ENCODE measurements around the gene PRSS21.

Gene PRSS21

DNA sequence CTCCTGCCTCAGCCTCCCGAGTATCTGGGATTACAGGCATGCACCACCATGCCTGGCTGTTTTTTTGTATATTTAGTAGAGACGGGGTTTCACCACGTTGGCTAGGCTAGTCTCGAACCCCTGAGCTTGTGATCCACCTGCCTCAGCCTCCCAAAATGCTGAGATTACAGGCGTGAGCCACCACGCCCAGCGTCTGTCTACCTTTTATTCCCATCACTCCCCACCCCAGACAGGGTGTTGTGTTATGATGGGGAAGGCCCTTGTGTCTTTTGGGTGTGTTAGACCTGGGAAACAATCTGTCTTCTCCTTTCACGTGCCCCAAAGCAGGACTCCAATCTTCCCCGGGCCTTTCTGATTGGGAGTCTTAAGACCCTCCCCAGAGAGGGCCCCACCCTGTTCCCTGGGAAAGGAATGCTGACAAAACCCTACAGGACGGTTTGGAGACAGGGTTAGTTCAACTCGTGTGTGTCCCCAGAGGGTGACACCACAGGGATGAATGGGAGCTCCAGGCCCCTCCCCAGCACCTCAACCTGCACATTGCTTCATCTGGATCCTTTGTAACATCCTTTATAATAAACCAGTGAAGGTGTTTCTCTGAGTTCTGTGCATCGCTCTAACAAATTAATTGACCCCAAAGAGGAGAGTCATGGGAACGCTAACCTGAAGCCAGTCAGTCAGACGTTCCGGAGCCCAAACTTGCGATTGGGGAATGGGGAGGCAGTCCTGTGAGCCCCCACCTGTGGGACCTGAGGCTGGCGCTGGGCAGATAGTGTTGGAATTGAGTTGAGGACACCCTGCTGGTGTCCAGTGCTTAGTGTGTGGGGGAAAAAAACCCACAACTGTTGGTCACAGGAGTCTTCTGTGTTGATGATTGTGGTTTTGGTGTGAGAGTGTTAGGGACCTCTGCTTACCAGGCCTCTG is 36.8 kb upstream of the PRSS21 start:
- no peak for DNase-seq

DNA sequence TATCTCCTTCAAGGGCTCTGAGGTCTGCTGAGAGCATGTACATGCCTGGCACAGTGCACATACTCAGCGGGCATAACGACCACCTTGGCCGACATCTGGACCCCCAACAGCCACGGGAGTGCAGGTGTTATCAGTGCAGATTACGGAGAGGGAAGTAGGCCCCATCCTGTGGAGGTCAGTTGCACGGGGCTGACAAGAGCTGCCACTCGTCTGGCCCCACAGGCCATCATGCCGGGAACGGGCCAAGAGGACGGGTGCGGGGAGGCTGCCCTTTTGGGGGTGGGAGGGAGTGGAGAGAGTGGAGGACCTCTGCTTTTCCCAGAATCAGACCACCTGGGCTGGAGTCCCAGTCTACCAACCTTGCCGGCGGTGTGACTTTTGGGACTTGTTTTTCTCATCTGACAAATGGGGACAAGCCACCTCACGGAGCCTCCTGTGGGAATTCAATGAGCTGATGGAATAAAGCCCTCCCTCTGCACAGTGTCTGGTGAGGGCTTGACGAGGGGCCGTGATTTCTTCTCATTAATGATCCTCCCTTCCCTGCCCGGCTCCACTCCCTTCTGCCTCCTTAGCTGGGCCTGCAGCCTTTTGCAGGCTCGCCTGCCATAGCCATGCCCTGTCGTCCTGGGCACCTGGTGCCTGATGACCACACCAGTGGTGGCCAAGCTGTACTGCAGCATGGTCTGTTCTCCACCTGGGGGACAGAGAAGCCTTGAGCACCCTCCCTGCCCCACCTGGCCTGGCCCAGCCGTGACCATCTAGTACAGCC is 34.3 kb upstream of the PRSS21 start:
- no peak for DNase-seq

DNA sequence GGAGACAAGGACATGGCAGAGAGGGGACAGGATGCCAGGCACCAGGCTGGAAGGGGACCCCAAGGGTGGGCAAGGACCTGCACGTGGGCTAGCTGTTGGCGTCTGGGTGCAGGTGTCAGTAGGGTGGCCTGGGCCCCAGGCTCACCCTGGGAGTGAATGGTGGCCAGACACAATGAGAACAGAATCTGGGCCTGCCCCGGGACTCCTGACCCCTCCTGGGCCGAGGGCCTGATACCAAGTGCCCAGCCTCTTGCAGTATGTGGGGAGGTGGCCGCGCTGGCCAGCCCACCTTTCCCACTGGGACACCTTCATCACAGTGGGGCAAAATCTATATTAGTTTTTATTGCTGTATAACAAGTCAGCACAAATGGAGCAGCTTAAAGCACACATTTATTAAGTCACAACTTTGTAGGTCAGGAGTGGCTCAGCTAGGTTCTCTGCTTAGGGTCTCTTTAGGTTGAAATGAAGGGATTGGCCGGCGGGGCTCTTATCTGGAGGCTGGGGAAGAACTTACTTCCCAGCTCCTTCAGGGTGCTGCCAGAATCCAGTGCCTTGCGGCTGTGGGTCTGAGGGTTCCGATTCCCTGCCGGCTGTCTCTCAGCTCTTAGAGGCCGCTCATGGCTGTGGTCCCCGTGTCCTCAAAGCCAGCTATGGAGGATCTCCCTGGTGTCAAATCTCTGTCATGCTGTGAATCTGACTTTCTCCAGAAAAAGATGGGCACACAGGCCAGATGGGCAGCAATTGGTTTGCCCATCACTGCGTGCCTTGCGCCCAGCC is 33.3 kb upstream of the PRSS21 start:
- no peak for DNase-seq

- no peak for DNase-seq
Observed at GRCh38 chr16:2784358-2785100, 32.5 kb upstream of the PRSS21 start.

DNA sequence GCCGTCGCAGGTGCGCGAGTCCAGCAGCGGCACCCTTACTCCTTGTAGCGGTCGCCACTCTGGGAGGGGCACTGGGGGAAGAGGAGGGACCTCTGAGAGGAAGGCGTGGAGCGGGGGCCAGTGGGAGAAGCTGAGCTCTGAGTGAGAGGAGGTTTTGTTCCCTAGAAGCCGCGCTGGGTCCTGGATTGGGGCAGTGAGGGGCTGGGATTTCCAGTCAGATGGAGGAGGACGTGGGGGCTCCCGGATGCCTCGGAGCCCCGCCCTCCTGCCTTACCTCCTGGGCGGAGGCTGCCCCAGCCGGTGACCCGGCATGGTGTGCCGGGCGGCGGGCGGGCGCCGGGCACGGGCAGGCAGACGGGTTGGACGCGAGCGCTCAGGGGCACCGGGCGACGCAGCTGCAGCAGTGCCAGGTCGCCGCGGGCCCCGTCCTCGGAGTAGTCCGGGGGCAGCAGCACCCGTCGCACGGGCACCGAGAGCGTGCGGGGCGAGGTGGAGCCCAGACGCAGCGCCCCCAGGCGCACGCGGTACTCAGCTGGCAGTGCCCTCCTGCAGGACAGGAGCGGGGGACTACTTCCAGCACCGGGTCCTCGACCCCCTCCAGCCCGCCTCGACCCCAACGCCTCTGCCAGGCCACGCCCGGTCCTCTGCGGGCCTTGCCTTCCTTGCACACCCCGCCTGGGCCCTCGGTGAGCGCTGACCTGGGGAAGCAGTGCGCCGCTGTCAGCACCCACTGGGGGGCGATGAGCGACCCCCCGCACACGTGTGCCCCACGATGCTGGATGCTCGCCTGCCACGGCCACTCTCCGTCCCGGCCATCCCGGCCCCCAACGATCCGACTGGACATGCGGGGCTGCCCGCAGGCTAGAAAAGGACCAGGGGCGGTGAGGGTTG is 31.7 kb upstream of the PRSS21 start:
- DNase-seq: no peak

- DNase-seq: no peak
Observed at GRCh38 chr16:2786061-2786825, 30.8 kb upstream of the PRSS21 start.

DNA sequence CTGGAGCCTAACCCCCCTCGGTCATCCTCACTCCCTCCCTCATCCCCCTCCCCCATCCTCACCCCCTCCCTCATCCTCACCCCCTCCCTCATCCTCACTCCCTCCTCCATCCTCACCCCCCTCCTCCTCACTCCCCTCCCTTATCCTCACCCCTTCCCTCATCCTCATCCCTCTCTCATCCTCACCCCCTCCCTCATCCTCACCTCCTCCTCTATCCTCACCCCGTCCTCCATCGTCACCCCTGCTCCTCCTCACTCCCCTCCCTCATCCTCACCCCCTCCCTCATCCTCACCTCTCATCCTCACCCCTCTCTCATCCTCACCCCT is 30.2 kb upstream of the PRSS21 start:
- no peak for DNase-seq

GRCh38 chr16:2787406-2787805 is 29.6 kb upstream of the PRSS21 start, which contains the start of gene PRSS33:
PRSS33 (minus strand) TSS chr16:2787560; CDS start chr16:2786547, 1,013 bp downstream.
- DNase-seq: no peak

- DNase-seq: no peak
Observed at GRCh38 chr16:2787961-2788360, 29.1 kb upstream of the PRSS21 start.

DNA sequence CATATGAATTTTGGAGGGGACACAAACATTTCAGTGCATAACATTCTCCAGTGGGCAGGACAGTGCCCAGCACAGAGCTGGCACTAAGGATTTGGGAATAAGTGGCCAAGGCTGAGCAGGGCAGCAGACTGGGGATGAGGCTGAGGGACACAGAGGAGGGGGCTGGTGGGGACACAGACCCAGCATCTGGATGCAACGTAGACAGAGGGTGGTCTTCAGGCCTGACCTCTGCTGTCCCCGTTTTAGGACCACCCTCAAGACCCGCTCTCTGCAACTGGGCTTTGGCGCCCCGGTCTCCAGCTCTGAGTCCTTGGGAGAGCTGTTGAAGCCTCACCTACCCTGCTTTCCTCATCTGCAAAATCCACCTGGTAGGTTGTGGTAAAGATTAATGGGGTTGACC is 26.4 kb upstream of the PRSS21 start:
- DNase-seq: no peak

DNA sequence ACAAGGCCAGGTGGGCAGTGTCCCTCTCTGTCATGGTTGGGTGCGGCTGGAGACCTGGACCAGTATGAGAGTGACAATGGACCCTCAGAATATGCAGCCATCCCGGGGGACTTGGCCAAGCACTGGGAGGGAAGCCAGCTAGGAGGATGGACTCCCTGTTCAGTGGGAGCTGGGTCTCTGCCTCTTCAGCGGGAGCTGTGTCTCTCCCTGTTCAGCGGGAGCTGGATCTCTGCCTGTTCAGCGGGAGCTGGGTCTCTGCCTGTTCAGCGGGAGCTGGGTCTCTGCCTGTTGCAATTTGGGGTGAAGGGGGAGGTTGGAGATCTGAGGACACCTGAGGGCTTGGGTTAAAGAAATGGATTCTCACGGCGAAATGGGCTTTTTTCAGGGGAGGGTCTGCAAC is 25.9 kb upstream of the PRSS21 start:
- no peak for DNase-seq

DNA sequence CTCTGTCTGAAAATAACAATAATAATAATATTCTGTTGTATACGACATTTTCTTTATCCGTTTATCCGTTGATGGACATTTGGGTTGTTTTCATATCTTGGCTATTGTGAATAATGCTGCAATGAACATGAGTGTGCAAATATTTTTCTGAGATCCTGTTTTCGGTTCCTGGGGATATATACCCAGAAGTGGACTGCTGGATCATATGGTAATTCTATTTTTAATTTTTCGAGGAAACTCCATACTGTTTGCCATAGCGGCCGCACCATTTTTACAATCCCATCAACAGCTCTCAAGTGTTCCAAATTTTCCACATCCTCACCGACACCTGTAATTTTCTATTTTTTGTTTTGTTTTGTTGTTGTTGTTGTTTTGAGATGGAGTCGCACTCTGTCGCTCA is 24.1 kb upstream of the PRSS21 start:
- no peak for DNase-seq

- no peak for DNase-seq
Observed at GRCh38 chr16:2795395-2796143, 21.5 kb upstream of the PRSS21 start.

DNA sequence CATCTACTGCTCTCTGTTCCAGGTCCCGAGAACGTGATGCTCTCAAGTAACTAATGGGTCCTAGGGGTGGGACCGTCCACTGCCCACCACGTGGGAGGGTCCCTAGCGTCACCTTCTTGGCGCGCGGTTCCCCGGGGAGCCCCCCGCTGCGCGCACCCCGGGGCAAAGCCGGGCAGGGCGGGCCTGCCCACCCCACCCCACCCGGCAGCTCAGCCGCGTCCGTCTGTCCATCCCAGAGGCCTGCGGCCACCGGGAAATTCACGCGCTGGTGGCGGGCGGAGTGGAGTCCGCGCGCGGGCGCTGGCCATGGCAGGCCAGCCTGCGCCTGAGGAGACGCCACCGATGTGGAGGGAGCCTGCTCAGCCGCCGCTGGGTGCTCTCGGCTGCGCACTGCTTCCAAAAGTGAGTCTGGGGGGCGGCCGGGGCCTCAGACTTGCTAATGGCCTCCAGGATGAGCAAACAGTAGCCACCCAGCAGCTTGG is 18.3 kb upstream of the PRSS21 start:
- DNase-seq: no peak

- DNase-seq: no peak
Observed at GRCh38 chr16:2799205-2799858, 17.7 kb upstream of the PRSS21 start.

- DNase-seq: no peak
Observed at GRCh38 chr16:2799859-2800226, 17.2 kb upstream of the PRSS21 start.

- DNase-seq: no peak
Observed at GRCh38 chr16:2803545-2804195, 13.4 kb upstream of the PRSS21 start.

- no peak for DNase-seq
Observed at GRCh38 chr16:2804728-2805127, 12.3 kb upstream of the PRSS21 start.

DNA sequence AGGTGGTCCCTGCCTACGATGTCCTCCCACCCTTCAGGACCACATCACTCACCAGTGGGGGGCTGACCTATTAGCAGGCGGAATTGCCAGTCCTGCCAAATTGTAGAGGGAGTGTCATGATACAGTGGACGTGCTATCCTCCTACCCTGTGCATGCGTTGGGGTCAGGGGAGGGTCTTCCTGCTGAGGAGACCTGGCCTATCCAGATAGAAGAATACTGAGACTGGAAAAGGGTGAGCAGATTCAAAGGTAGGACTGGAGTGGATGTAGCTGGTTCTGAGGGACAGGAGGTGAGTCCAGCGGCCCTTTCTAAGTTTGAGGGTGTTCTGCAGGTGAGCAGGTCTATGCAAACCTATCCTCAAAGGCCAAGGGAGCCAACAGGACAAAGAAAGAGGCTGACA is 10.8 kb upstream of the PRSS21 start:
- no peak for DNase-seq

Data from effector CD8-positive, alpha-beta T cell (primary cell).